Liver (tissue), 9 donors: Measurements from ENCODE around the gene PCAT6. TPM values are rescaled to one million over a fixed set of nuclear protein-coding genes. Genes with fewer than 3 reads are reported as not detected.

Experiments used
- DNase-seq: peaks from one replicate; pipeline ENCODE4 v3.0.0-alpha.2; 2017; ENCODE audit warnings: low spot score
- H3K27ac ChIP-seq, 2 donors: one replicate each; pipeline ENCODE4 v1.7.0; 2013; ENCODE audit warnings: inconsistent platforms in 2 of 2, low read length in 2 of 2, control low read depth in 1 of 2, low read depth in 1 of 2, mild to moderate bottlenecking in 1 of 2
- H3K27me3 ChIP-seq, 4 donors: one replicate each; pipeline versions ENCODE4 v1.6.1 to v1.7.0; 2013; ENCODE audit warnings: low read length in 3 of 4, inconsistent platforms in 1 of 4, mild to moderate bottlenecking in 1 of 4, moderate library complexity in 1 of 4; ENCODE audit not compliant: control insufficient read depth in 4 of 4, insufficient read depth in 4 of 4
- H3K36me3 ChIP-seq, 4 donors: one replicate each; pipeline versions ENCODE4 v1.6.1 to v1.7.0; 2013; ENCODE audit warnings: low read length in 3 of 4, mild to moderate bottlenecking in 3 of 4, low read depth in 1 of 4, moderate library complexity in 1 of 4; ENCODE audit not compliant: control insufficient read depth in 4 of 4, insufficient read depth in 3 of 4
- H3K4me1 ChIP-seq, 4 donors: one replicate each; pipeline versions ENCODE4 v1.6.1 to v1.7.0; 2013; ENCODE audit warnings: low read length in 3 of 4, mild to moderate bottlenecking in 3 of 4, moderate library complexity in 1 of 4; ENCODE audit not compliant: control insufficient read depth in 4 of 4, insufficient read depth in 4 of 4
- H3K4me3 ChIP-seq, 3 donors: one replicate each; pipeline versions ENCODE4 v1.6.1 to v1.7.0; 2013; ENCODE audit warnings: low read length in 3 of 3, control low read depth in 1 of 3, low read depth in 1 of 3, mild to moderate bottlenecking in 1 of 3
- H3K9ac ChIP-seq, 2 donors: one replicate each; pipeline ENCODE4 v1.7.0; 2013; ENCODE audit warnings: low read length in 2 of 2, mild to moderate bottlenecking in 2 of 2, moderate library complexity in 2 of 2, control low read depth in 1 of 2, low read depth in 1 of 2
- H3K9me3 ChIP-seq, 4 donors: one replicate each; pipeline versions ENCODE4 v1.6.1 to v1.7.0; 2013; ENCODE audit warnings: low read length in 3 of 4; ENCODE audit not compliant: control insufficient read depth in 4 of 4
- ATF3 ChIP-seq: IDR thresholded peaks from 2 replicates; pipeline ENCODE4 v1.6.1; 2016; ENCODE audit warnings: antibody characterized with exemption
- CTCF ChIP-seq: fragments of 150-350 bp; IDR thresholded peaks from 2 replicates; pipeline ENCODE4 v1.5.1; 2017; ENCODE audit warnings: improper control_type of control experiment, low read depth, low read length; ENCODE audit not compliant: missing input control
- EGR1 ChIP-seq, 2 donors: IDR thresholded peaks; 2 replicates each; pipeline ENCODE4 v1.6.1; 2016 to 2018; ENCODE audit warnings: antibody characterized with exemption in 2 of 2, low read depth in 2 of 2
- FOXA1 ChIP-seq: IDR thresholded peaks from 2 replicates; pipeline ENCODE4 v1.6.1; 2016; ENCODE audit warnings: antibody characterized with exemption
- FOXA2 ChIP-seq: IDR thresholded peaks from 2 replicates; pipeline ENCODE4 v1.6.1; 2016; ENCODE audit warnings: antibody characterized with exemption
- GABPA ChIP-seq, 2 donors: IDR thresholded peaks in 1 of 2; conservative IDR thresholded peaks in 1 of 2; 2 replicates each; pipeline ENCODE4 v1.6.1; 2016; ENCODE audit warnings: antibody characterized with exemption in 2 of 2, mild to moderate bottlenecking in 1 of 2, moderate library complexity in 1 of 2
- HNF4A ChIP-seq, 2 donors: conservative IDR thresholded peaks; 2 replicates each; pipeline ENCODE4 v1.6.1; 2016; ENCODE audit warnings: antibody characterized with exemption in 2 of 2, mild to moderate bottlenecking in 2 of 2
- HNF4G ChIP-seq: IDR thresholded peaks from 2 replicates; pipeline ENCODE4 v1.6.1; 2016; ENCODE audit warnings: antibody characterized with exemption
- JUND ChIP-seq, 2 donors: IDR thresholded peaks; 2 replicates each; pipeline ENCODE4 v1.6.1; 2016; ENCODE audit warnings: antibody characterized with exemption in 2 of 2
- MAX ChIP-seq: IDR thresholded peaks from 2 replicates; pipeline ENCODE4 v1.6.1; 2016; ENCODE audit warnings: antibody characterized with exemption
- NR2F2 ChIP-seq: IDR thresholded peaks from 2 replicates; pipeline ENCODE4 v1.6.1; 2016; ENCODE audit warnings: antibody characterized with exemption
- RAD21 ChIP-seq, 2 donors: IDR thresholded peaks; 2 replicates each; pipeline ENCODE4 v1.6.1; 2016; ENCODE audit warnings: antibody characterized with exemption in 2 of 2, mild to moderate bottlenecking in 2 of 2
- REST ChIP-seq: IDR thresholded peaks from 2 replicates; pipeline ENCODE4 v1.6.1; 2016; ENCODE audit warnings: antibody characterized with exemption, mild to moderate bottlenecking
- RXRA ChIP-seq, 2 donors: IDR thresholded peaks; 2 replicates each; pipeline ENCODE4 v1.6.1; 2017 to 2018; ENCODE audit warnings: antibody characterized with exemption in 2 of 2, mild to moderate bottlenecking in 1 of 2
- SP1 ChIP-seq: IDR thresholded peaks from 2 replicates; pipeline ENCODE4 v1.6.1; 2018; ENCODE audit warnings: antibody characterized with exemption, mild to moderate bottlenecking
- TAF1 ChIP-seq: conservative IDR thresholded peaks from 2 replicates; pipeline ENCODE4 v1.6.1; 2016; ENCODE audit warnings: antibody characterized with exemption, mild to moderate bottlenecking
- YY1 ChIP-seq: IDR thresholded peaks from 2 replicates; pipeline ENCODE4 v1.6.1; 2016; ENCODE audit warnings: antibody characterized with exemption, mild to moderate bottlenecking
- ZBTB33 ChIP-seq: IDR thresholded peaks from 2 replicates; pipeline ENCODE4 v1.6.1; 2016; ENCODE audit warnings: antibody characterized with exemption
- WGBS: extraction: QIAGEN DNeasy Blood & Tissue Kit; methylation state at CpG from one replicate; pipeline ENCODE4 v1.1.7; 2013; 5-methylcytosine and 5-hydroxymethylcytosine counted together
- polyA plus RNA-seq, 2 donors: library from polyadenylated mRNA; stranded (reverse) in 1 of 2; unstranded in 1 of 2; fragments of 200-250 nt in 1 of 2; fragments of >200 nt in 1 of 2; fragmentation: Nextera tagmentation in 1 of 2; extraction: Ambion mirVana in 1 of 2; gene quantifications; one replicate each; pipeline versions ENCODE4 v1.2.1 to v1.2.3, GENCODE V29; 2013 to 2015
- total RNA-seq, 2 donors: library from RNA; depleted of rRNA; stranded (reverse); fragments of >200 nt; gene quantifications; one replicate each; pipeline ENCODE4 v1.2.3, GENCODE V29; 2014
- donor health status: healthy.
- donor health status: healthy.
- donor health status: healthy.
- donor health status: healthy.
- donor health status: healthy.

The PCAT6 gene
- total and polyA plus RNA-seq, 4 donors: 0.23 to 1.2 TPM; not detected in 2

- Histone ChIP-seq H3K27me3 (no peaks in the 10 kb centered on the region), H3K9me3 (no peaks in the 10 kb centered on the region), H3K36me3 (no peaks in the 10 kb centered on the region), H3K4me1 (peaks cover 1 to 26% (median 18%) of the 10 kb centered on the region in 4 donors), H3K27ac (peak overlapping the region; percentile 14 to 57), H3K4me3 (peak overlapping the region; percentile 70 to 92 (median 86)), H3K9ac (peak overlapping the region in 1 of 2 donors; percentile 72)
- DNase-seq: no peak
- 9% methylated on average over 13 of the region's 13 CpGs for WGBS
- no peak for TF ChIP-seq GABPA (IDR thresholded peaks at IDR 0.05 in 1 of 2, conservative IDR thresholded peaks at IDR 0.05 in 1 of 2)
- TF ChIP-seq FOXA2: no peak
- TF ChIP-seq JUND (IDR thresholded peaks at IDR 0.05): no peak
- TF ChIP-seq HNF4G: no peak
- no peak for TF ChIP-seq ZBTB33
- TF ChIP-seq RAD21 (IDR thresholded peaks at IDR 0.05): no peak
- TF ChIP-seq SP1: no peak
- no peak for TF ChIP-seq CTCF
- no peak for TF ChIP-seq EGR1 (IDR thresholded peaks at IDR 0.05; ENCODE audit: low read depth in 2 of 2)
- no peak for TF ChIP-seq TAF1
- no peak for TF ChIP-seq NR2F2
- no peak for TF ChIP-seq REST
- TF ChIP-seq HNF4A (conservative IDR thresholded peaks at IDR 0.05): no peak
- TF ChIP-seq FOXA1: no peak
- no peak for TF ChIP-seq ATF3
- no peak for TF ChIP-seq MAX
- no peak for TF ChIP-seq YY1
- no peak for TF ChIP-seq RXRA (IDR thresholded peaks at IDR 0.05)
These were observed 550 bp upstream of the PCAT6 start for GRCh38 chr1:202810193-202810614.
